Duodenal mucosa (tissue), 2 donors: ENCODE measurements around the gene HS6ST3.

Experiments used
- H3K27ac ChIP-seq: one replicate; pipeline ENCODE4 v1.7.0; 2013; ENCODE audit warnings: low read depth, low read length
- H3K27me3 ChIP-seq, 2 donors: one replicate each; pipeline ENCODE4 v1.7.0; 2013; ENCODE audit warnings: low read length in 2 of 2, control low read depth in 1 of 2; ENCODE audit not compliant: insufficient read depth in 2 of 2, control insufficient read depth in 1 of 2
- H3K36me3 ChIP-seq, 2 donors: one replicate each; pipeline ENCODE4 v1.7.0; 2013; ENCODE audit warnings: low read length in 2 of 2, control low read depth in 1 of 2; ENCODE audit not compliant: insufficient read depth in 2 of 2, control insufficient read depth in 1 of 2
- H3K4me1 ChIP-seq, 2 donors: one replicate each; pipeline ENCODE4 v1.7.0; 2013; ENCODE audit warnings: low read length in 2 of 2, control low read depth in 1 of 2; ENCODE audit not compliant: insufficient read depth in 2 of 2, control insufficient read depth in 1 of 2
- H3K4me3 ChIP-seq, 2 donors: one replicate each; pipeline ENCODE4 v1.7.0; 2013; ENCODE audit warnings: low read length in 2 of 2, low read depth in 1 of 2
- H3K9ac ChIP-seq, 2 donors: one replicate each; pipeline ENCODE4 v1.7.0; 2013; ENCODE audit warnings: low read length in 2 of 2, low read depth in 1 of 2
- H3K9me3 ChIP-seq, 2 donors: one replicate each; pipeline ENCODE4 v1.7.0; 2013; ENCODE audit warnings: low read length in 2 of 2, control low read depth in 1 of 2; ENCODE audit not compliant: control insufficient read depth in 1 of 2

Gene HS6ST3

GRCh38 chr13:96651598-96651997 is 561.7 kb downstream of the HS6ST3 start:
- Histone ChIP-seq H3K9ac (no peak overlapping the region), H3K27me3 (no peaks in the 10 kb centered on the region), H3K4me3 (no peak overlapping the region), H3K9me3 (no peaks in the 10 kb centered on the region), H3K27ac (no peak overlapping the region), H3K36me3 (no peaks in the 10 kb centered on the region), H3K4me1 (no peaks in the 10 kb centered on the region)

GRCh38 chr13:96652506-96652905 is 562.6 kb downstream of the HS6ST3 start:
- Histone ChIP-seq H3K9me3 (no peaks in the 10 kb centered on the region), H3K4me1 (no peaks in the 10 kb centered on the region), H3K36me3 (no peaks in the 10 kb centered on the region), H3K4me3 (no peak overlapping the region), H3K27me3 (no peaks in the 10 kb centered on the region), H3K27ac (no peak overlapping the region), H3K9ac (no peak overlapping the region)

GRCh38 chr13:96661612-96662011 is 571.7 kb downstream of the HS6ST3 start:
- Histone ChIP-seq H3K4me1 (no peaks in the 10 kb centered on the region), H3K9me3 (peaks cover 5 to 6% of the 10 kb centered on the region in 2 donors), H3K9ac (no peak overlapping the region), H3K27me3 (no peaks in the 10 kb centered on the region), H3K36me3 (no peaks in the 10 kb centered on the region), H3K27ac (no peak overlapping the region), H3K4me3 (no peak overlapping the region)

- Histone ChIP-seq H3K4me3 (no peak overlapping the region), H3K27me3 (no peaks in the 10 kb centered on the region), H3K9me3 (peaks cover 5 to 6% of the 10 kb centered on the region in 2 donors), H3K4me1 (no peaks in the 10 kb centered on the region), H3K27ac (no peak overlapping the region), H3K36me3 (no peaks in the 10 kb centered on the region), H3K9ac (no peak overlapping the region)
Observed at GRCh38 chr13:96662036-96662435, 572.1 kb downstream of the HS6ST3 start.

- Histone ChIP-seq H3K9ac (no peak overlapping the region), H3K4me3 (no peak overlapping the region), H3K27me3 (no peaks in the 10 kb centered on the region), H3K4me1 (no peaks in the 10 kb centered on the region), H3K9me3 (peaks cover 0 to 5% of the 10 kb centered on the region in 2 donors), H3K36me3 (no peaks in the 10 kb centered on the region), H3K27ac (no peak overlapping the region)
Observed at GRCh38 chr13:96667294-96668018, 577.5 kb downstream of the HS6ST3 start.

- Histone ChIP-seq H3K9ac (no peak overlapping the region), H3K27ac (no peak overlapping the region), H3K27me3 (no peaks in the 10 kb centered on the region), H3K4me3 (no peak overlapping the region), H3K9me3 (no peaks in the 10 kb centered on the region), H3K4me1 (no peaks in the 10 kb centered on the region), H3K36me3 (no peaks in the 10 kb centered on the region)
Observed at GRCh38 chr13:96671073-96671472, 581.2 kb downstream of the HS6ST3 start.

- no peak overlapping the region for H3K4me3 ChIP-seq
- no peaks in the 10 kb centered on the region for H3K27me3 ChIP-seq
- H3K36me3 ChIP-seq, result no peaks in the 10 kb centered on the region
- H3K9me3 ChIP-seq, result no peaks in the 10 kb centered on the region
- H3K4me1 ChIP-seq, result peaks cover 0 to 3% of the 10 kb centered on the region in 2 donors
- no peak overlapping the region for H3K9ac ChIP-seq
- H3K27ac ChIP-seq, result no peak overlapping the region
Observed at GRCh38 chr13:96672016-96672415, 582.1 kb downstream of the HS6ST3 start.

- H3K4me1 ChIP-seq, result peaks cover 0 to 3% of the 10 kb centered on the region in 2 donors
- no peak overlapping the region for H3K27ac ChIP-seq
Observed at GRCh38 chr13:96673825-96674224, 583.9 kb downstream of the HS6ST3 start.

GRCh38 chr13:96677029-96677428 is 587.1 kb downstream of the HS6ST3 start:
- H3K36me3 ChIP-seq, result no peaks in the 10 kb centered on the region
- no peak overlapping the region for H3K27ac ChIP-seq
- H3K9ac ChIP-seq, result no peak overlapping the region
- no peak overlapping the region for H3K4me3 ChIP-seq
- peaks cover 0 to 3% of the 10 kb centered on the region in 2 donors for H3K4me1 ChIP-seq
- H3K9me3 ChIP-seq, result no peaks in the 10 kb centered on the region
- peaks cover 0 to 4% of the 10 kb centered on the region in 2 donors for H3K27me3 ChIP-seq

More at GRCh38 chr13:96673825-96674224, 583.9 kb downstream of the HS6ST3 start:
- Histone ChIP-seq H3K9me3 (no peaks in the 10 kb centered on the region), H3K4me3 (no peak overlapping the region), H3K36me3 (no peaks in the 10 kb centered on the region), H3K27me3 (no peaks in the 10 kb centered on the region), H3K9ac (no peak overlapping the region)

- Histone ChIP-seq H3K36me3 (no peaks in the 10 kb centered on the region), H3K27me3 (peaks cover 0 to 4% of the 10 kb centered on the region in 2 donors), H3K9ac (no peak overlapping the region), H3K9me3 (no peaks in the 10 kb centered on the region), H3K27ac (no peak overlapping the region), H3K4me3 (no peak overlapping the region), H3K4me1 (peaks cover 0 to 3% of the 10 kb centered on the region in 2 donors)
Observed at GRCh38 chr13:96678801-96679200, 588.9 kb downstream of the HS6ST3 start.
